HFFc6 (cell line): ENCODE results near the gene GNS. TPM values are rescaled to one million over a fixed set of nuclear protein-coding genes. Genes with fewer than 3 reads are reported as not detected.
"Not testable (repeated sequence)": the region's sequence is repeated elsewhere in the genome, so short reads cannot be mapped to it uniquely, and the experiment has no call there.

ENCODE experiments used
- DNase-seq: peaks from one replicate; pipeline ENCODE4 v3.0.0-alpha.2; 2018
- H3K27ac Mint-ChIP-seq: 2 replicates; pipeline ENCODE4 v1.8.0; 2020; ENCODE audit warnings: mild to moderate bottlenecking, mixed read lengths
- H3K27me3 Mint-ChIP-seq: 2 replicates; pipeline ENCODE4 v1.8.0; 2021; ENCODE audit warnings: mild to moderate bottlenecking, moderate library complexity, mixed read lengths; ENCODE audit not compliant: insufficient read depth
- H3K36me3 Mint-ChIP-seq: 2 replicates; pipeline ENCODE4 v1.8.0; 2021; ENCODE audit warnings: low read depth, mixed read lengths
- H3K4me1 Mint-ChIP-seq: 2 replicates; pipeline ENCODE4 v1.8.0; 2020; ENCODE audit warnings: low read depth, mixed read lengths
- H3K4me3 Mint-ChIP-seq: 2 replicates; pipeline ENCODE4 v1.8.0; 2020; ENCODE audit warnings: mild to moderate bottlenecking, moderate library complexity, mixed read lengths
- H3K9me3 Mint-ChIP-seq: 2 replicates; pipeline ENCODE4 v1.8.0; 2020; ENCODE audit warnings: mild to moderate bottlenecking, mixed read lengths
- CTCF ChIP-seq: fragments of 200-600 bp; sonication (generic); IDR thresholded peaks from 2 replicates; pipeline ENCODE4 v1.5.0; 2021; ENCODE audit warnings: antibody characterized with exemption, mild to moderate bottlenecking
- long read RNA-seq: library from polyadenylated mRNA; unstranded; transcript quantifications from one replicate; pipeline ENCODE4 v2.0.0, GENCODE V29; 2019
- total RNA-seq, 6 experiments: library from RNA; stranded (reverse); fragmentation: NEBNext Ultra II Directional; extraction: Animal tissue kit (Norgen Biotek cat#: 25700); gene quantifications; 2 replicates in 1 of 6; 3 replicates in 5 of 6; pipeline ENCODE4 v1.2.3, GENCODE V29; 2021

The GNS gene
- 100 to 1,000 TPM in 1 of 6 experiments, 10 to 100 TPM in 5; 86.4 to 104 (median 91.2) TPM for total RNA-seq
- long read RNA-seq, full-length matches to known transcripts = 34 of 55 reads
- long read RNA-seq, partial matches to known transcripts = 6 of 55 reads
- long read RNA-seq, other reads (novel, unspliced or antisense) = 15 of 55 reads

DNA sequence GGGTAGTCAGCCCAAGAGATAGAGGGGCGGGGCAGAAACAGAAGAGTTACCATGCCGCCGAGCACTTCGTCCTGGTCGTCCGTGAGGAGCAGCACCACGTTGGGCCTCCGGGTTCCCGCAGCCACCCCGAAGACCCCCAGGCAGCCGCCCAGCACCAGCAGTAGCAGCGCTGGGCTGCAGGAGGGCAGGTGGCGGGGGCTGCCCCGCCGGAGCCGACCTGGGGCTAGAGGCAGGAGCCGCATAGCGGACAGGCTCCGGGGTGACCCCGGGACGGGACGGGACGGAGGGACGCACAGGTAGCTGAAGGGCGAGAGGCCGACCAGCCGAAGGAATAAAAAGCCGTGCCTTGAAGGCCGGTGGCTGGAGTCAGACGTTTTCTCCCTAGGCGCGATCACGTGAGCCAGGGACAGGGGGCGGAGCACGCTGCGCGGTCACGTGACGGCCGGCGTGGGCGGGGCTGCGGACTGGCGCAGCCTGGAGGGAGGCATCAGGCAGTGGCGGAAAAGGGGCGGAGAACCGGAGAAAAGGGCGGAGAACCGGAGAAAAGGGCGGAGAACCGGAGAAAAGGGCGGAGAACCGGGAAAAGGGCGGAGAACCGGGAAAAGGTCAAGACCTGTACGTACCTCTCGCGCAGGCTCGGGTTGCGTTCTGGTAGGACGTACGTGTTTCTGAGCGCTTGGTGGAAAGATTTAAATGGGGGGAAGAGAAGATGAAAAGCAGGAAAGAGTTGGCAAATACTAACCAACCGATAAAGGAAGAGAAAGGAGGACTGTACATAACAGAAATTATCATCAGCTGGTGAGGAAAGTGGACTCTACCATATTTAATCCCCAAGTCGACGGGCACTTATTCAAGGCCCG lies at the start of gene GNS:
Gene GNS (minus strand): TSS at position 372 of the 860 bp plus-strand sequence. CDS start 130 bp downstream, at position 242.
- no peak for TF ChIP-seq CTCF
- Mint-ChIP-seq H3K27ac (peak within 1 kb of the TSS; percentile 93), H3K36me3 (0 out of 2 replicates have a peak, but pooled peaks cover under 1% of the 10 kb centered on the region)

GRCh38 chr12:64808110-64808509 lies 48.9 kb upstream of the GNS start:
- H3K4me3 Mint-ChIP-seq = no peak overlapping the region
- H3K4me1 Mint-ChIP-seq = peaks cover 31% of the 10 kb centered on the region
- no peaks in the 10 kb centered on the region; the same call in 1 of the 2 replicates for H3K36me3 Mint-ChIP-seq
- no peak overlapping the region for H3K27ac Mint-ChIP-seq
- DNase-seq = no peak
- H3K9me3 Mint-ChIP-seq = no peaks in the 10 kb centered on the region
- no peak for TF ChIP-seq CTCF
- H3K27me3 Mint-ChIP-seq = peaks cover 31% of the 10 kb centered on the region

More for the DNA sequence above, at the start of gene GNS:
- DNase-seq = peak; percentile 88
- peaks cover 26% of the 10 kb centered on the region for H3K4me1 Mint-ChIP-seq
- H3K4me3 Mint-ChIP-seq = peak within 1 kb of the TSS; percentile 97
- H3K27me3 Mint-ChIP-seq = peaks cover 4% of the 10 kb centered on the region
- H3K9me3 Mint-ChIP-seq = no peaks in the 10 kb centered on the region

- no peak overlapping the region for H3K4me3 Mint-ChIP-seq
- H3K27ac Mint-ChIP-seq = no peak overlapping the region
- peak; percentile 17 for DNase-seq
- no peaks in the 10 kb centered on the region for H3K9me3 Mint-ChIP-seq
- no peak for TF ChIP-seq CTCF
- H3K36me3 Mint-ChIP-seq = no peaks in the 10 kb centered on the region; the same call in 1 of the 2 replicates
- peaks cover 31% of the 10 kb centered on the region for H3K4me1 Mint-ChIP-seq
- peaks cover 30% of the 10 kb centered on the region for H3K27me3 Mint-ChIP-seq
Measured at GRCh38 chr12:64806593-64807460, 47.6 kb upstream of the GNS start.

- no peaks in the 10 kb centered on the region; the same call in 1 of the 2 replicates for H3K36me3 Mint-ChIP-seq
- no peak overlapping the region for H3K27ac Mint-ChIP-seq
- H3K4me3 Mint-ChIP-seq = no peak overlapping the region
- H3K27me3 Mint-ChIP-seq = peaks cover 31% of the 10 kb centered on the region
- no peak for TF ChIP-seq CTCF
- no peak for DNase-seq
- H3K9me3 Mint-ChIP-seq = no peaks in the 10 kb centered on the region
- H3K4me1 Mint-ChIP-seq = peaks cover 27% of the 10 kb centered on the region
Measured at GRCh38 chr12:64806173-64806572, 47.0 kb upstream of the GNS start.

DNA sequence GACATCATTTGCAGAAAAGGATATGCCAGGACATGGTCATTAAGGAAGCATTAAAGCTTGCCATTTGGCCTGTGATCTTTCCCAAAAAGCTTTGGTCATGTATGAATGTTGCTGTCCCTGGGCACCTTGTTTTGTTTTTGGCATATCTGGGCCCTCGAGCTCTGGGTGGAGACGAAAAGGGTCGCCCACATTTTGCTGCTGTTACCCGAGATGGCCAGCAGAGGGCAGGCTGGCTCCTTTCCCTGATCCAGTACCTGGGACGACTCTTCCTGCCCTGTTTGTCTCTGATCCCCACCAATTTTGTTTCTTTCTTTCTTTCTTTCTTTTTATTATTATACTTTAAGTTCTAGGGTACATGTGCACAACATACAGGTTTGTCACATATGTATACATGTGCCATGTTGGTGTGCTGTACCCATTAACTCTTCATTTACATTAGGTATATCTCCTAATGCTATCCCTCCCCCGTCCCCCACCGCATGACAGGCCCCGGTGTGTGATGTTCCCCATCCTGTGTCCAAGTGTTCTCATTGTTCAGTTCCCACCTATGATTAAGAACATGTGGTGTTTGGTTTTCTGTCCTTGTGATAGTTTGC lies 43.1 kb upstream of the GNS start:
- H3K4me3 Mint-ChIP-seq, H3K36me3 Mint-ChIP-seq, H3K9me3 Mint-ChIP-seq, H3K27ac Mint-ChIP-seq: not testable (repeated sequence)
- peak; percentile 22 for DNase-seq
- H3K4me1 Mint-ChIP-seq = peaks cover 13% of the 10 kb centered on the region
- TF ChIP-seq CTCF = peak; percentile 95
- H3K27me3 Mint-ChIP-seq = peaks cover 43% of the 10 kb centered on the region
